GM20431 (cell line): Measurements from ENCODE around the gene PCYT2.
"Not testable (repeated sequence)": the region's sequence is repeated elsewhere in the genome, so short reads cannot be mapped to it uniquely, and the experiment has no call there.

Experiments used
- in situ Hi-C: fragments of 300-500 bp; cut with MseI, MboI; formaldehyde crosslinking; loops from one replicate; pipeline ENCODE4 v1.15.0; 2020; ENCODE audit warnings: low sequenced_read_pairs; ENCODE audit not compliant: unreplicated experiment

Gene PCYT2

DNA sequence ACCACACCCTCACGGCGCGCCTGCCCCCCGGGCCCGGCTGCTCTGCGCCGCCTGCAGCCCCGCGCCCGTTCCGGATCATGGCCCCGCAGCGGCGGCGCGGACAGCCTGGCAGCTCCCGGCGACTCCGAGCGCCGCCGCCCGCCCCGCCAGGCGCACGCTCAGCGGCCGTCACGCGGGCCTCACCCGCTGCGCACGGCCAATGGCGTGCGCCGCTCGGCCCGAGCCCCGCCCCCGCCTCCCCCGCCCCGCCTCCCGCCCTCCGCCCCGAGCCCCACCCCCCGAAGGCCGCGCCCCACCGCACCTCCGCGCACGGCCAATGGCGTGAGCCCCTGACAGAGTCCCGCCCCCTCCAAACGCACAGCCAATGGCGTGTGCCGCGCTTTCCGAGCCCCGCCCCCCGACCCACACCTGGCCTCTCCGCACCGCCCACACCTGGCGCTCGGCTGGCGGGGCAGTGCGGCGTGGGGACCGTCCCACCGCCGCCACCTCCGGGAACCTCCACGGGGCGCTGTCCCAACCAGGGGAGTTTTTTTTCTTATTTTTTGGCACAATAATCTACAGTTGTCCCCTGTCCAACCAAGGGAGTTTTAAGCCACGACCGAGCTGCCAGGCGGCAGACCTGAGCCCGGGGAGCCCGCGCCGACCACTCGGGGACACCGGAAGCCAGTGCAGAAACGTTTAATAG is at the start of gene PCYT2:
Gene PCYT2, minus strand, starts transcription at position 123 of the 685 bp plus-strand sequence. Its CDS starts 44 bp downstream, at position 79.
- in situ Hi-C loops, result no loop called here

DNA sequence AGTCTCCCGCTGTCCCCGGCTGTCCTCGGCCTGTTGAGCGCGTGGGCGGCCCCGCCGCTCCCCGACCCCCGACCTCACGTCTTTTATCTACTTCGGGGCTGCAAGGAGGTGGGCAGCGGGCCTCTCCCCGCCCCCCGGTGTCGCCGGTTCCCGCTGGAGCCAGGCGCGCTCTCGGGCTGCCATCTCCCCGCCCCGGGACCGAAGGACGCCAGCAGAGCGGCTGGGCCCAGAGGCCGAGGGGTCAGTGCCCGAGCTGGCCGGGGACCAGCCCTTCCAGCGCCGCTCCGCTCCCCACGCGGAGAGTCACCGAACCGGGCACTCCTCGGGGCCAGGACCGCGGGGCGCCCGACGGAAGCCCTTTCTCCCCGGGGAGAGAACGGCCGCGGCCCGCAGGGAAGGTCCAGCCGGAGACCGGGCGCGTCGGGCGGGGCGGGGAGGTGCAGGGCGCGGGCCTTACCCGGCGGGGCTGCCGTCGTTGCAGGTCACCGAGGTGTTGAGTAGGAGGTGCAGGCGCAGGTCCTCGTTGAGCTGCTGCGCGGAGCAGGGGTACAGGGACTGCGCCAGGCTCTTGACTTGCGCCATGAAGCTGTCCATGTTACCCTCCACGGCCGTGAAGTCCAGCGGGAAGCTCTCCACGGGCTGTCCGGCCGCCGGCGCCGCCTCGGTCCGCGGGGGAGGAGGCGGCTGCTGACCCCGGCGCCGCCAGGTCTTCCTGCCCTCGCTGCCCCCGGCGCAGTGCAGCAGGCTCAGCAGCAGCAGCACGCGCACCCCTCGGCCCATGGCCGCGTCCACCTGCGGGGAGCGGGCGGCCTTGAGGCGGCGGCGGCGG is 49.1 kb upstream of the PCYT2 start:
- in situ Hi-C loops, result no loop called here

DNA sequence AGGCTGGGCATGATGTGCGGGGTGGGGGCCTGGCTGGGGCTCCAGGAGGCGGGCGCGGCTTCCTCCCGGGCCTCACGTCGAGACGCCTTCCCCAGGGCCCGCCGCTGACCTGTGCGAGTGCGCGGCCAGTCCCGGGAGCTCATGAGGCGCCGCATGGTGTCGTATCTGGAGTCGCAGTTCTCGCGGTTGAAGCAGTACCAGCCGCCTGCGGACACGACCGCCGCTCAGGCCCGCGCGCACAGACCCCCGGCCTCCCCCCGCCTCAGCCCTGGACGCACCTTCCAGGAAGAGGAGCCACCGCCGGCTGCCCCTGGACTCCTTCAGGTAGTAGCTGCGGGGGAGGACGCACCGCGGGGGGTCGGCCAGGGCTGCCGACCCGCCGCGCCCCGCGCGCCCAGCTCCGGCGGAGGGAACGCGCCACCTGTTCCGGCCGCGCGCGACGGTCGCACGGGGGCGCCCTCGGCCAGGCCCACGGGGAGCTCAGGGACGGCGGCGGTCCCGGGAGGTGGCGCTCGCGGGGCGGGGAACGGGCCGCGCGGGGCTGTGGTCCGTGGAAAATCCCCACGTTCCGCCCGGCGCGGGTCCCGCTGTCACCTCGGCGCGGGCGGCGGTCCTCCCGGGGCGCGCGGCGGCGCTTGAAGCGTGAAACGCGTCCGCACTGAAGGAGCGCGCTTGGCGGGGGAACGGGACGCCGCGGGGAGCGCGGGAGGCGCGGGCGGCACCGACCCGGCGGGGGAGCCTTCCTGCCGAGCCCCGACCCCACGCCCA is 48.3 kb upstream of the PCYT2 start:
- in situ Hi-C loops, result no loop called here

- in situ Hi-C loops, result no loop called here
These were observed 47.6 kb upstream of the PCYT2 start for GRCh38 chr17:81958633-81959342.

DNA sequence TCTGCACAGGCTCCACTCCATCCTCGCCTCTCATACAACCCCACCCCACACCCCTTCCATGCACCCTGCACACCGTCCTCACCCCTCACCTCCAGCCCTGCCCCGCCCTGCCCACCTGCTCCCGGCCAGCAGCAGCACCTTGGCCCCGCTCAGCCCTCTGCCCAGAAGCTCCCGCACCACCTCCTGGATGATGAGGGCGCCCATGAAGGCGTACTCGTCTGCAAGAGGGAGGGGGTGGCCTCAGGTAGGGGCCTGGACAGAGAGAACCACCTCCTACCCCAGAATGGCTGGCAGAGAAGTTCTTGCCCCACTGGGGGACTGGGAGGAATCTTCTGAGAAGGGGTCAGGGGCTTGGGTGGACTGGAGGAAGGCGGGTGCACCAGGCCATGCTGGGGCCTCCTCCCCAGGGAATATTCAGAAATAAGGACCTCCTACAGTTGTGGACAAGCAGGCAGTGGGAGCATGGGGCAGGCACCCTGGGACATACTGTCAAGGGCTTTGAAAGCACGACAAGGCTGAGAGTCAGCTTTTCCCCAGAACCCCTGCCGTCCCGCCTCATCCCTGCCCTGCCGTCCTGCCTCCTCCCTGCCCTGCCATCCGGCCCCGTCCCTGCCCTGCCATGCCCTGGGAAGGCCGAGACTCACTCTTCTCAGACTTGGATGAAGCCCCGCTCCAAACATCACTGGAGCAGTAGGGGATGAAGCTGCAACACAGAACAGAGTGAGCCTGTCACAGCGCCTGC is 46.7 kb upstream of the PCYT2 start:
- in situ Hi-C loops, result no loop called here

- in situ Hi-C loops, result no loop called here
These were observed 45.7 kb upstream of the PCYT2 start for GRCh38 chr17:81956607-81957589.

DNA sequence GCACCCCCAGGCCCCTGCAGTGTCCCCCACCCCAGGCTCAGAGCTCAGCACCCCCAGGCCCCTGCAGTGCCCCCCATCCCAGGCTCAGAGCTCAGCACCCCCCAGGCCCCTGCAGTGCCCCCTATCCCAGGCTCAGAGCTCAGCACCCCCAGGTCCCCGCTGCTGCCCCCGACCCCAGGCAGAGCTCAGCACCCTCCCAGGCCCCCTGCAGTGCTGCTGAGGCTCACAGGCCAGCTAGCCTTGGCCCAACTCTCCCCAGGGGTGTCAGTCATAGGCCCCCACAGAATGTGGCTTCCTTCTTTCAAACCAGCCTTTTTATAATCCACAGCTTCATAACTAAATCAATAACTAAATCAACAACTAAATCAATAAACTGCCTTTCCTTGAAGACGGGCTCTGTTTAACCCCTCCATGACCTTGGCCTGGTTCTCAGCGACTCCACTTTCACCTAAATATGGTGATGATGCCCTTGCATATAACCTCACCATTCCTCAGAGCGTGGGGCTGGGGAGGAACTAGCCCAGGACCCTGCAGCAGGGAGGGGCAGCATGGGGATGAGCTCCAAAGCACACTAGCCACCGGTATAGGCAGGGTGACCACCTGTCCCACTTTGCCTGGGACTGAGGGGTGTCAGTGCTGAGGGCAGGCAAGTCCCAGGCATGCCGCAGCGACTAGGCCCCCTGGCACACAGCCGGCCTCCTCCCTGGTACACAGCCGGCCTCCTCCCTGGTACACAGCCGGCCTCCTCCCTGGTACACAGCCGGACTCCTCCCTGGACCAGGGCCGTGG is 44.8 kb upstream of the PCYT2 start:
- in situ Hi-C loops, result no loop called here

- in situ Hi-C loops, result no loop called here
These were observed 44.0 kb upstream of the PCYT2 start for GRCh38 chr17:81955058-81955681.

DNA sequence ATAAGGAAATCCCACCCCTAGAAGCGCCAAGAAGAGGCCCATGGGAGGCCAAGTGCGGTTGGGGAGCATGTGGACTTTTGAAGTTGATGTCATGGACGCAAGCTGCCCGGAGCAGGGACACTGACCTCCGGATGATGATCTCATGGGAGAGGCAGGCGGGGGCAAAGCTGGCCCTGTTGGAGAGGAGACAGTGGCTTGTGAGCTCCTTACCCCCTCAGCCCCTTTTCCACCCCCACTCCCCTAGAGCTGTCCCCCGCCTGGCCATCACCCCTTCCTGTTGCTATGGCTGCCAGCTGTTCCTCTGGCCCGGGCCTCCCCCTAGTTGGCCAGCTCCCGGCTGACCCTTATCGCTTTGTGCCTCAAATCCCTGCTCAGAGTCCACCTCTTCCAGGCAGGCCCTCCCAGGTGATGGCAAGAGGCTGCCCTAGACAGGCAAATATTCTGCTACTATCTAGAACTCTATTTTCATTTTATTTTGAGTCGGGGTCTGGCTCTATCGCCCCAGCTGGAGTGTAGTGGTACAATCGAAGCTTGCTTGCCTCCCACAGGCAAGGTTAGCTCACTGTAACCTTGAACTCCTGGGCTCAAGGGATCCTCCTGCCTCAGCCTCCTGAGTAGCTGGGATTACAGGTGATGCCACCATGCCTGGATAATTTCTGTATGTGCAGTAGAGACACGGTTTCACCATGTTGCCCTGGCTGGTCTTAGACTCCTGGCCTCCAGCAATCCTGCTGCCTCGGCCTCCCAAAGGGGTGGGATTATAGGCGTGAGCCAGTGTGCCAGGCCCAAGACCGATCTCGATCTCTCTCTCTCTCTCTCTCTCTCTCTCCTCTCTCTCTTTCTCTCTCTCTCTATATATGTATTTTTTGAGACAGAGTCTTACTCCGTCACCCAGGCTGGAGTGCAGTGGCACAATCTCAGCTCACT is 43.2 kb upstream of the PCYT2 start:
- in situ Hi-C loops, result no loop called here

DNA sequence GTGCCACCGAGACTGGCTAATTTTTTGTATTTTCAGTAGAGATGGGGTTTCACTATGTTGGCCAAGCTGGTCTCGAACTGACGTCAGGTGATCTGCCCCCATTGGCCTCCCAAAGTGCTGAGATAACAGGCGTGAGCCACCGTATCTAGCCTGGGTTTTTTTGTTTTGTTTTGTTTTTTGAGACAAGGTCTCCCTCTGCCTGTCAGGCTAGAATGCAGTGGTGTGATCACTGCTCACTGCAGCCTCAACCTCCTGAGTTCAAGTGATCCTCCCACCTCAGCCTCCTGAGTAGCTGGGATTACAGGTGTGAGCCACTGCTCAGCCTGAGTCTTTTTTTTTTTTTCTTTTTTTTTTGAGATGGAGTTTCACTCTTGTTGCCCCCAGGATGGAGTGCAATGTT is 42.2 kb upstream of the PCYT2 start:
- in situ Hi-C loops, result not testable (repeated sequence)

- in situ Hi-C loops, result no loop called here
These were observed 41.6 kb upstream of the PCYT2 start for GRCh38 chr17:81952792-81953228.

- in situ Hi-C loops, result no loop called here
These were observed 40.8 kb upstream of the PCYT2 start for GRCh38 chr17:81951785-81952684.

- in situ Hi-C loops, result no loop called here
These were observed 39.3 kb upstream of the PCYT2 start for GRCh38 chr17:81950501-81950900.

- in situ Hi-C loops, result no loop called here
These were observed 37.6 kb upstream of the PCYT2 start for GRCh38 chr17:81948635-81949378.
